B cell (primary cell): Measurements from ENCODE around the gene TNRC6C. TPM values are rescaled to one million over a fixed set of nuclear protein-coding genes. Genes with fewer than 3 reads are reported as not detected.

Experiments used
- ATAC-seq: fragments of 200-7000 bp; cut with Tn5 transposase; one replicate; pipeline ENCODE4 v1.10.0; 2021; ENCODE audit warnings: low read depth, mild to moderate bottlenecking, moderate number of reproducible peaks, moderate library complexity
- CTCF ChIA-PET: fragments of 350-600 bp; sonication (Branson Sonifier 250); formaldehyde crosslinking; loops from one replicate; lab custom pipeline; 2021; ENCODE audit warnings: antibody characterized with exemption, inconsistent platforms; lab: Charles Lee
- POLR2A ChIA-PET: fragments of 350-600 bp; sonication (Branson Sonifier 250); formaldehyde crosslinking; loops from one replicate; lab custom pipeline; 2021; ENCODE audit warnings: antibody characterized with exemption; lab: Charles Lee
- DNase-seq: peaks from one replicate; pipeline ENCODE4 v3.0.0; 2013
- H2AFZ ChIP-seq: 2 replicates; pipeline ENCODE4 v1.6.1; 2012; ENCODE audit warnings: mild to moderate bottlenecking, low read depth, low read length; ENCODE audit not compliant: insufficient read depth, poor library complexity, severe bottlenecking
- H3K27ac ChIP-seq, 2 donors: 1 replicate in 1 of 2; 2 replicates in 1 of 2; pipeline ENCODE4 v1.5.1; 2012 to 2013; ENCODE audit warnings: low read length in 2 of 2, mild to moderate bottlenecking in 2 of 2, moderate library complexity in 1 of 2
- H3K27me3 ChIP-seq, 4 experiments: fragments of 200-600 bp in 1 of 4; sonication (generic) in 1 of 4; replicated peaks in 1 of 4; 1 replicate in 2 of 4; 2 replicates in 2 of 4; pipeline versions ENCODE4 v1.6.1 to v1.7.0; 2013 to 2016; ENCODE audit warnings: low read length in 3 of 4, mild to moderate bottlenecking in 2 of 4, mixed read lengths in 1 of 4, moderate library complexity in 1 of 4; ENCODE audit not compliant: insufficient read depth in 4 of 4, control insufficient read depth in 3 of 4; ENCODE audit errors: control extremely low read depth in 1 of 4
- H3K36me3 ChIP-seq, 2 experiments: replicated peaks in 1 of 2; 1 replicate in 1 of 2; 2 replicates in 1 of 2; pipeline versions ENCODE4 v1.6.1 to v1.7.1; 2013; ENCODE audit warnings: low read length in 1 of 2; ENCODE audit not compliant: insufficient read depth in 2 of 2, control insufficient read depth in 1 of 2; ENCODE audit errors: control extremely low read depth in 1 of 2, extremely low read depth in 1 of 2
- H3K4me1 ChIP-seq, 2 donors: fragments of 200-600 bp in 1 of 2; sonication (generic) in 1 of 2; 1 replicate in 1 of 2; 2 replicates in 1 of 2; pipeline versions ENCODE4 v1.5.1 to v1.6.1; 2013 to 2017; ENCODE audit warnings: low read length in 2 of 2; ENCODE audit not compliant: control insufficient read depth in 2 of 2, insufficient read depth in 2 of 2
- H3K4me2 ChIP-seq: replicated peaks from 2 replicates; pipeline ENCODE3; 2012; ENCODE audit warnings: mild to moderate bottlenecking, low read depth, low read length; ENCODE audit not compliant: poor library complexity, severe bottlenecking
- H3K4me3 ChIP-seq, 5 experiments: fragments of 200-600 bp in 1 of 5; sonication (generic) in 1 of 5; 1 replicate in 3 of 5; 2 replicates in 2 of 5; pipeline versions ENCODE4 v1.5.1 to v1.7.0; 2011 to 2016; ENCODE audit warnings: low read length in 4 of 5, mild to moderate bottlenecking in 4 of 5, low read depth in 2 of 5, control low read depth in 1 of 5, moderate library complexity in 1 of 5; ENCODE audit not compliant: insufficient read depth in 1 of 5; ENCODE audit errors: control extremely low read depth in 1 of 5, extremely low read depth in 1 of 5
- H3K79me2 ChIP-seq: fragments of 200-600 bp; sonication (generic); one replicate; pipeline ENCODE4 v1.6.0; 2016; ENCODE audit warnings: low read length; ENCODE audit not compliant: control insufficient read depth, insufficient read depth
- H3K9ac ChIP-seq: fragments of 200-600 bp; sonication (generic); 2 replicates; pipeline ENCODE4 v1.6.1; 2017; ENCODE audit warnings: mild to moderate bottlenecking, low read length, moderate library complexity
- H3K9me3 ChIP-seq, 3 donors: one replicate each; pipeline versions ENCODE4 v1.6.1 to v1.7.1; 2013; ENCODE audit warnings: low read length in 2 of 3; ENCODE audit not compliant: control insufficient read depth in 2 of 3, insufficient read depth in 1 of 3; ENCODE audit errors: control extremely low read depth in 1 of 3
- H4K20me1 ChIP-seq: 2 replicates; pipeline ENCODE4 v1.6.0; 2012; ENCODE audit warnings: mild to moderate bottlenecking, low read length; ENCODE audit not compliant: insufficient read depth, control insufficient read depth, poor library complexity, severe bottlenecking
- H3K27ac Mint-ChIP-seq: one replicate; pipeline ENCODE4 v1.8.0; 2021; ENCODE audit warnings: mixed read lengths
- H3K27me3 Mint-ChIP-seq: one replicate; pipeline ENCODE4 v1.8.0; 2021; ENCODE audit warnings: mixed read lengths
- H3K4me1 Mint-ChIP-seq: one replicate; pipeline ENCODE4 v1.8.0; 2021; ENCODE audit warnings: mixed read lengths
- H3K4me3 Mint-ChIP-seq: one replicate; pipeline ENCODE4 v1.8.0; 2021; ENCODE audit warnings: mixed read lengths
- H3K9me3 Mint-ChIP-seq: one replicate; pipeline ENCODE4 v1.8.0; 2022; ENCODE audit warnings: mixed read lengths; ENCODE audit not compliant: insufficient read depth
- CTCF ChIP-seq: fragments of 200-600 bp; IDR thresholded peaks from one replicate; pipeline ENCODE4 v1.8.0; 2022; ENCODE audit warnings: antibody characterized with exemption, mild to moderate bottlenecking
- EZH2 ChIP-seq: IDR thresholded peaks from 2 replicates; pipeline ENCODE4 v1.6.1; 2012; ENCODE audit warnings: borderline replicate concordance, low read depth, mild to moderate bottlenecking, moderate library complexity, low read length; ENCODE audit not compliant: insufficient read depth, poor library complexity, severe bottlenecking
- WGBS: methylation state at CpG from one replicate; pipeline ENCODE4 v1.1.5; 2013; ENCODE audit warnings: missing lambda C conversion rate; ENCODE audit not compliant: insufficient coverage; 5-methylcytosine and 5-hydroxymethylcytosine counted together
- intact Hi-C: fragments of 100-400 bp; cut with micrococcal nuclease; formaldehyde crosslinking; loops from one replicate; pipeline ENCODE4 v1.10.0; 2022
- polyA plus RNA-seq: library from polyadenylated mRNA; depleted of rRNA; stranded (reverse); fragments of >200 nt; gene quantifications from 2 replicates; pipeline ENCODE4 v1.2.3, GENCODE V29; 2012
- total RNA-seq, 2 donors: library from RNA; stranded (reverse); fragments of 120-200 nt in 1 of 2; gene quantifications; 1 replicate in 1 of 2; 2 replicates in 1 of 2; pipeline versions ENCODE4 v1.2.3 to v1.2.4, GENCODE V29; 2013 to 2022

The TNRC6C gene
- total and polyA plus RNA-seq, 2 donors (not counting 1 experiment from before 2014, with no cell fraction given), result 3.9 to 63.8 TPM

GRCh38 chr17:78137392-78138203 is 179.1 kb downstream of the TNRC6C start:
- peaks cover 0 to 10% (median 0%) of the 10 kb centered on the region in 3 donors for H3K9me3 ChIP-seq
- intact Hi-C loops, result loop anchor here (10.0 kb wide), 1 partner anchor 1697 kb away; the partner anchor contains the start of gene CBX4
- H3K9me3 Mint-ChIP-seq, result no peaks in the 10 kb centered on the region
- no peaks in the 10 kb centered on the region for H3K27me3 ChIP-seq
- peaks cover 82% of the 10 kb centered on the region for H3K4me1 Mint-ChIP-seq
- peak overlapping the region; percentile 54 for H3K4me3 Mint-ChIP-seq
- WGBS, result 56% methylated on average over 15 of the region's 26 CpGs
- POLR2A ChIA-PET, result interaction anchor here (0.5 to 22.6 kb wide), 9 partner anchors 9 to 1696 kb away, joined by 3 to 432 read pairs (median 4); partner anchors contain the start of genes SYNGR2, TK1, TMC6 and TMC8
- H3K4me3 ChIP-seq, result peak overlapping the region in 1 of 5 experiments; percentile 7
- H2AFZ ChIP-seq, result no peak overlapping the region
- no peaks in the 10 kb centered on the region for H3K27me3 Mint-ChIP-seq
- H3K4me2 ChIP-seq, result peak overlapping the region; percentile 57
- peaks cover 74 to 95% of the 10 kb centered on the region in 2 donors for H3K4me1 ChIP-seq
- peak; percentile 72 for DNase-seq
- H4K20me1 ChIP-seq, result peaks cover 54% of the 10 kb centered on the region
- ATAC-seq, result peak; percentile 4
- peak overlapping the region; percentile 42 for H3K9ac ChIP-seq
- TF ChIP-seq CTCF (peak; percentile 47), EZH2 (no peak)
- H3K27ac ChIP-seq, result peak overlapping the region; percentile 48 to 62
- peak overlapping the region; percentile 87 for H3K27ac Mint-ChIP-seq
- peaks cover 0 to 76% of the 10 kb centered on the region in 2 experiments for H3K36me3 ChIP-seq
- H3K79me2 ChIP-seq, result peaks cover 43% of the 10 kb centered on the region
- CTCF ChIA-PET, result interaction anchor here (0.7 to 14.1 kb wide), 13 partner anchors 10 to 112 kb away, joined by 3 to 357 read pairs (median 17); partner anchors contain the start of genes C17orf99, SYNGR2, TK1 and TMC6
